SK-N-SH (cell line): ENCODE data around the gene KIF1A. TPM values are rescaled to one million over a fixed set of nuclear protein-coding genes. Genes with fewer than 3 reads are reported as not detected.

Source experiments
- CTCF ChIA-PET: fragments of 300-600, 350-600 bp; formaldehyde crosslinking; extraction: SDS; loops from one replicate; lab custom pipeline; 2021; lab: Yijun Ruan, JAX
- POLR2A ChIA-PET: fragments of 350-600 bp; sonication (Branson Sonifier 250); formaldehyde crosslinking; extraction: SDS; loops from one replicate; lab custom pipeline; 2020; ENCODE audit warnings: antibody characterized with exemption, inconsistent platforms; lab: Yijun Ruan, JAX
- DNase-seq: peaks from one replicate; pipeline ENCODE4 v3.0.0; 2012
- H2AFZ ChIP-seq: fragments of 200-600 bp; sonication (generic); 2 replicates; pipeline ENCODE4 v1.8.1; 2016; ENCODE audit warnings: antibody characterized with exemption, mild to moderate bottlenecking, low read depth
- H3F3A ChIP-seq: fragments of 200-600 bp; sonication (generic); replicated peaks from 2 replicates; pipeline ENCODE3; 2016; ENCODE audit warnings: antibody characterized with exemption, mild to moderate bottlenecking; ENCODE audit not compliant: insufficient read depth
- H3K27ac ChIP-seq, 2 experiments: fragments of 200-500 bp in 1 of 2; fragments of 200-600 bp in 1 of 2; sonication (Bioruptor generic) in 1 of 2; sonication (generic), shearing (Covaris generic) in 1 of 2; 2 replicates each; pipeline versions ENCODE4 v1.5.1 to v1.6.1; 2014 to 2016; ENCODE audit warnings: low read depth in 2 of 2, inconsistent platforms in 1 of 2, low read length in 1 of 2, mild to moderate bottlenecking in 1 of 2, mixed read lengths in 1 of 2
- H3K27me3 ChIP-seq: fragments of 200-600 bp; sonication (generic), shearing (Covaris generic); 2 replicates; pipeline ENCODE4 v1.6.1; 2016; ENCODE audit warnings: mixed run types; ENCODE audit not compliant: insufficient read depth
- H3K36me3 ChIP-seq, 2 experiments: fragments of 200-500 bp in 1 of 2; fragments of 200-600 bp in 1 of 2; sonication (Bioruptor generic) in 1 of 2; sonication (generic) in 1 of 2; replicated peaks in 1 of 2; 2 replicates each; pipeline versions ENCODE3 to v1.5.1; 2014 to 2016; ENCODE audit warnings: low read length in 1 of 2, mild to moderate bottlenecking in 1 of 2; ENCODE audit not compliant: insufficient read depth in 2 of 2, control insufficient read depth in 1 of 2
- H3K4me1 ChIP-seq, 2 experiments: fragments of 200-500 bp in 1 of 2; fragments of 200-600 bp in 1 of 2; sonication (Bioruptor generic) in 1 of 2; sonication (generic), shearing (Covaris generic) in 1 of 2; 2 replicates each; pipeline versions ENCODE4 v1.5.1 to v1.6.1; 2014 to 2016; ENCODE audit warnings: low read depth in 1 of 2, low read length in 1 of 2, mixed run types in 1 of 2; ENCODE audit not compliant: insufficient read depth in 2 of 2, control insufficient read depth in 1 of 2
- H3K4me2 ChIP-seq: fragments of 200-600 bp; sonication (generic), shearing (Covaris generic); 2 replicates; pipeline ENCODE4 v1.6.1; 2017; ENCODE audit warnings: mixed run types
- H3K4me3 ChIP-seq, 2 experiments: fragments of 200-500 bp in 1 of 2; fragments of 200-600 bp in 1 of 2; sonication (Bioruptor generic) in 1 of 2; sonication (generic), shearing (Covaris generic) in 1 of 2; 2 replicates each; pipeline versions ENCODE4 v1.5.1 to v1.8.1; 2014 to 2016; ENCODE audit warnings: low read depth in 2 of 2, inconsistent platforms in 1 of 2, low read length in 1 of 2, mild to moderate bottlenecking in 1 of 2, mixed read lengths in 1 of 2, moderate library complexity in 1 of 2
- H3K79me2 ChIP-seq: fragments of 200-600 bp; sonication (generic); 2 replicates; pipeline ENCODE4 v1.8.1; 2017; ENCODE audit warnings: mild to moderate bottlenecking; ENCODE audit not compliant: insufficient read depth
- H3K9ac ChIP-seq: fragments of 200-600 bp; sonication (generic); 2 replicates; pipeline ENCODE4 v1.6.1; 2017; ENCODE audit warnings: mixed run types
- H3K9me2 ChIP-seq: fragments of 200-600 bp; sonication (generic); 2 replicates; pipeline ENCODE4 v1.6.1; 2017; ENCODE audit warnings: mixed run types
- H3K9me3 ChIP-seq: fragments of 200-600 bp; sonication (generic); 2 replicates; pipeline ENCODE4 v1.6.1; 2017; ENCODE audit warnings: mixed run types, mild to moderate bottlenecking, moderate library complexity
- H4K20me1 ChIP-seq: fragments of 200-600 bp; sonication (generic); 2 replicates; pipeline ENCODE4 v1.6.1; 2017; ENCODE audit warnings: mild to moderate bottlenecking, mixed run types; ENCODE audit not compliant: insufficient read depth
- FOSL2 ChIP-seq: IDR thresholded peaks from 2 replicates; pipeline ENCODE4 v1.4.0; 2012; ENCODE audit warnings: low read depth, mild to moderate bottlenecking, moderate library complexity, borderline replicate concordance
- FOXM1 ChIP-seq: IDR thresholded peaks from 2 replicates; pipeline ENCODE4 v1.4.0; 2012; ENCODE audit warnings: low read depth, mild to moderate bottlenecking
- GABPA ChIP-seq: IDR thresholded peaks from 2 replicates; pipeline ENCODE4 v1.4.0; 2012; ENCODE audit warnings: low read depth, mild to moderate bottlenecking
- GATA2 ChIP-seq: sonication (generic); formaldehyde crosslinking; IDR thresholded peaks from 2 replicates; pipeline ENCODE4 v1.5.0; 2020; ENCODE audit warnings: mild to moderate bottlenecking, missing genetic modification reagents
- MEF2A ChIP-seq: IDR thresholded peaks from 2 replicates; pipeline ENCODE4 v1.4.0; 2012; ENCODE audit warnings: low read depth, borderline replicate concordance
- MXI1 ChIP-seq: IDR thresholded peaks from 2 replicates; pipeline ENCODE4 v1.6.1; 2012; ENCODE audit warnings: mild to moderate bottlenecking, low read depth, low read length, improper control_type of control experiment
- NFIC ChIP-seq: IDR thresholded peaks from 2 replicates; pipeline ENCODE4 v1.4.0; 2012; ENCODE audit warnings: borderline replicate concordance
- POLR2AphosphoS5 ChIP-seq: IDR thresholded peaks from 2 replicates; pipeline ENCODE4 v1.6.1; 2012; ENCODE audit warnings: low read depth, low read length
- RAD21 ChIP-seq: IDR thresholded peaks from 2 replicates; pipeline ENCODE4 v1.6.1; 2012; ENCODE audit warnings: mild to moderate bottlenecking, low read length
- RCOR1 ChIP-seq: fragments of 150-350 bp; IDR thresholded peaks from 2 replicates; pipeline ENCODE4 v1.6.1; 2017; ENCODE audit warnings: antibody characterized with exemption, low read length
- RXRA ChIP-seq: IDR thresholded peaks from 2 replicates; pipeline ENCODE4 v1.4.0; 2012; ENCODE audit warnings: low read depth, mild to moderate bottlenecking, borderline replicate concordance
- SMC3 ChIP-seq: IDR thresholded peaks from 2 replicates; pipeline ENCODE4 v1.6.1; 2012; ENCODE audit warnings: low read depth, low read length, improper control_type of control experiment
- TAF1 ChIP-seq: IDR thresholded peaks from 2 replicates; pipeline ENCODE4 v1.6.1; 2012; ENCODE audit warnings: low read depth, mild to moderate bottlenecking, low read length, moderate library complexity, borderline replicate concordance
- WGBS: methylation state at CpG from one replicate; pipeline ENCODE4 v1.1.6; 2017; ENCODE audit warnings: low lambda C conversion rate; 5-methylcytosine and 5-hydroxymethylcytosine counted together
- polyA plus RNA-seq, 3 experiments: library from polyadenylated mRNA; depleted of rRNA; stranded (reverse); fragments of >200 nt; gene quantifications; 2 replicates each; pipeline ENCODE4 v1.2.3, GENCODE V29; 2012
- TF ChIP-seq, protein P1 (sequence below): IDR thresholded peaks from 2 replicates; pipeline ENCODE4 v1.4.0; 2012; ENCODE audit warnings: low read depth, borderline replicate concordance
- TF ChIP-seq, protein P2 (sequence below): fragments of 150-350 bp; IDR thresholded peaks from 2 replicates; pipeline ENCODE4 v1.6.1; 2016; ENCODE audit warnings: mild to moderate bottlenecking, low read depth, low read length
- TF ChIP-seq, protein P3 (sequence below): IDR thresholded peaks from 2 replicates; pipeline ENCODE4; 2012
- TF ChIP-seq, protein P4 (sequence below): fragments of 150-350 bp; IDR thresholded peaks from 2 replicates; pipeline ENCODE4 v1.6.1; 2017; ENCODE audit warnings: antibody characterized with exemption, low read length, low read depth, borderline replicate concordance

The KIF1A gene
- polyA plus RNA-seq, 1 of the 3 experiments (the other 2 are of a cell fraction), result 0.21 TPM

DNA sequence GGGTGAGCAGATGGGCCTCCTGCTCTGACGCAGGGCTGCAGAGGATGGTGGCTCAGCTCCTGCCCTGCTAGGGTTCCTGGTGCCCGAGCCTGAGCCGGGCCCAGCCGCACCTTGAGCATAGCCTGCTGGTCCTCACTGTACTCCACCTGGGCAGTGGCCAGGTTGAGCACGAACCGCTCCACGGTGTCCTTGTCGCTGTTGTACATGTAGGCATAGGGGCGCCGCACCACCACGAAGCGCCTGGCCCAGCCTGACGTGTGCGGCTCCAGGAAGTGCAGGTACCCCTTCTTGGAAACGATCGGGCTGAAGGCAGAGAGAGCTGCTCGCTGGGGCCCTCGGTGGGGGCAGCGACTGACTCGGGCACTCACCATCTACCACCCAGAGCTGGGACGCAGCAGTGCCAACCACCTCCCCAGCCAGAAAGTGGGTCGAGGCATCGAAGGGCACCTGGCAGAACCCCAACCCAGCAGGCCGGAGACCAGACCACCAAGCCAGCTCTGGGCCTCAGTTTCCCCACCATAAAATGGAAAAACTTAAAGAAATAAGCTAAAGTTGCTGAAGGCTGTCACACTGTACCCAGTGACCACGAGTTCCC is 101.0 kb downstream of the KIF1A start:
- H3K27me3 ChIP-seq, result no peaks in the 10 kb centered on the region
- TF ChIP-seq, protein P1, sequence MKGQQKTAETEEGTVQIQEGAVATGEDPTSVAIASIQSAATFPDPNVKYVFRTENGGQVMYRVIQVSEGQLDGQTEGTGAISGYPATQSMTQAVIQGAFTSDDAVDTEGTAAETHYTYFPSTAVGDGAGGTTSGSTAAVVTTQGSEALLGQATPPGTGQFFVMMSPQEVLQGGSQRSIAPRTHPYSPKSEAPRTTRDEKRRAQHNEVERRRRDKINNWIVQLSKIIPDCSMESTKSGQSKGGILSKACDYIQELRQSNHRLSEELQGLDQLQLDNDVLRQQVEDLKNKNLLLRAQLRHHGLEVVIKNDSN, result no peak
- no peak for TF ChIP-seq GABPA
- TF ChIP-seq POLR2AphosphoS5, result no peak
- no peak for TF ChIP-seq SMC3
- TF ChIP-seq RXRA, result no peak
- TF ChIP-seq, protein P2, sequence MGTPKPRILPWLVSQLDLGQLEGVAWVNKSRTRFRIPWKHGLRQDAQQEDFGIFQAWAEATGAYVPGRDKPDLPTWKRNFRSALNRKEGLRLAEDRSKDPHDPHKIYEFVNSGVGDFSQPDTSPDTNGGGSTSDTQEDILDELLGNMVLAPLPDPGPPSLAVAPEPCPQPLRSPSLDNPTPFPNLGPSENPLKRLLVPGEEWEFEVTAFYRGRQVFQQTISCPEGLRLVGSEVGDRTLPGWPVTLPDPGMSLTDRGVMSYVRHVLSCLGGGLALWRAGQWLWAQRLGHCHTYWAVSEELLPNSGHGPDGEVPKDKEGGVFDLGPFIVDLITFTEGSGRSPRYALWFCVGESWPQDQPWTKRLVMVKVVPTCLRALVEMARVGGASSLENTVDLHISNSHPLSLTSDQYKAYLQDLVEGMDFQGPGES, result no peak
- no peak for TF ChIP-seq MEF2A
- TF ChIP-seq FOSL2, result no peak
- TF ChIP-seq, protein P3, sequence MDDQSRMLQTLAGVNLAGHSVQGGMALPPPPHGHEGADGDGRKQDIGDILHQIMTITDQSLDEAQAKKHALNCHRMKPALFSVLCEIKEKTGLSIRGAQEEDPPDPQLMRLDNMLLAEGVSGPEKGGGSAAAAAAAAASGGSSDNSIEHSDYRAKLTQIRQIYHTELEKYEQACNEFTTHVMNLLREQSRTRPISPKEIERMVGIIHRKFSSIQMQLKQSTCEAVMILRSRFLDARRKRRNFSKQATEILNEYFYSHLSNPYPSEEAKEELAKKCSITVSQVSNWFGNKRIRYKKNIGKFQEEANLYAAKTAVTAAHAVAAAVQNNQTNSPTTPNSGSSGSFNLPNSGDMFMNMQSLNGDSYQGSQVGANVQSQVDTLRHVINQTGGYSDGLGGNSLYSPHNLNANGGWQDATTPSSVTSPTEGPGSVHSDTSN, result no peak
- TF ChIP-seq NFIC, result no peak
- TF ChIP-seq, all 33 proteins: peak for 0
- Histone ChIP-seq H3K36me3 (no peaks in the 10 kb centered on the region), H3K4me2 (no peak overlapping the region), H3K4me1 (peaks cover 0 to 16% of the 10 kb centered on the region in 2 experiments; a peak in 1 of 4 replicates), H3F3A (no peaks in the 10 kb centered on the region), H3K9me2 (no peaks in the 10 kb centered on the region), H4K20me1 (no peaks in the 10 kb centered on the region), H2AFZ (no peak overlapping the region), H3K79me2 (no peaks in the 10 kb centered on the region), H3K9ac (no peak overlapping the region), H3K9me3 (no peaks in the 10 kb centered on the region), H3K27ac (no peak overlapping the region; a peak in 1 of 4 replicates), H3K4me3 (no peak overlapping the region)
- ChIA-PET CTCF (no interaction called here), POLR2A (no interaction called here)
- 64% methylated on average over 10 of the region's 25 CpGs for WGBS
- no peak for DNase-seq

DNA sequence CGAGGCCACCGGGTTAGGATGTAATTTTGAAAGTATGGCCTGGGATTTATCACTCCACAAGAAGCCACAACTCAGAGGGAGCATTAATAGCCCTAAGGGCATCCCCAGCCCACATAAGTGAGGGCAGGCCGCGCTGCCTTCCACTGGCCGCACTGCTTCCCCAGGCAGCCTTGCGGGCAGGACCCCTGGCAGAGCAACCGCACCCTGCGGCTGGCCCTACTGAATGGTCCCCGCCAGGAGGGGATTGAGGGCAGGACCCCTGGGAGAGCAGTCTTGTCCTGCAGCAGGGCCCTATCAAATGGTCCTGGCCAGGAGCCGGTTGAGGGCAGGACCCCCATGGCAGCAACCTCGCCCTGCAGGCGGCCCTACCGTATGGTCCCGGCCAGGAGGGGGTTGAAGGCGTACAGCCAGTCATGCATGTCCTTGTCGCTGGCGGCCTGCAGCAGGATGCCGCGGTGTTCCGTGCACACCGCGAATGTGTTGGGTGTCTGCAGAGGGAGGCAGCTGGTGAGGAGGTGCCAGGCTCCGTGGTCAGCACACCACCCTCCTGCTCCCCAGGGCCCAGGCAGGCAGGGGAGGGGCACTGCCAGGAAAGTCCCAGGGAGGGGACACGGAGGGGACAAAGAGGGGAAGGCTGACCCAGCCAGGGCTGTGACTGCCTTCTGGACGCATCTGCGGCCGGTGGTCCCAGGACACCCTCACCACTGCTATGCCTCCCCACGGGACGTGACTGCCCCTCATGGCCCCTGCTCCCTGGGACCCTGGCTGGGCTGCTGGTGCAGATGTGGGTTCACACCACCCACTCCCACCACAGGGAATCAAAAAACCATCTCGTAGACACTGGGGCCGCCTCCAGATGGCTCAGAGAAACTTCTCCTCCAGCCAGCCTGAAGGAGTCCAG is 102.1 kb downstream of the KIF1A start:
- no peaks in the 10 kb centered on the region for H3K27me3 ChIP-seq
- DNase-seq, result no peak
- ChIA-PET CTCF (no interaction called here), POLR2A (no interaction called here)
- H3K9me3 ChIP-seq, result no peaks in the 10 kb centered on the region
- no peak overlapping the region for H3K4me3 ChIP-seq
- H3K9me2 ChIP-seq, result no peaks in the 10 kb centered on the region
- no peaks in the 10 kb centered on the region for H4K20me1 ChIP-seq
- 76% methylated on average over 13 of the region's 31 CpGs for WGBS
- H3K4me2 ChIP-seq, result no peak overlapping the region
- H3K4me1 ChIP-seq, result peaks cover 0 to 19% of the 10 kb centered on the region in 2 experiments; a peak in 1 of 4 replicates
- H3K79me2 ChIP-seq, result no peaks in the 10 kb centered on the region
- H3K36me3 ChIP-seq, result no peaks in the 10 kb centered on the region
- no peak overlapping the region for H3K27ac ChIP-seq
- H3F3A ChIP-seq, result no peaks in the 10 kb centered on the region
- H2AFZ ChIP-seq, result no peak overlapping the region
- H3K9ac ChIP-seq, result no peak overlapping the region
- TF ChIP-seq GATA2 (CRISPR knock-in tag) (no peak), RAD21 (no peak), FOXM1 (no peak), RCOR1 (no peak), MXI1 (no peak), TAF1 (no peak), GABPA (no peak), MEF2A (no peak)
- TF ChIP-seq, protein P3, result no peak
- TF ChIP-seq, protein P4, sequence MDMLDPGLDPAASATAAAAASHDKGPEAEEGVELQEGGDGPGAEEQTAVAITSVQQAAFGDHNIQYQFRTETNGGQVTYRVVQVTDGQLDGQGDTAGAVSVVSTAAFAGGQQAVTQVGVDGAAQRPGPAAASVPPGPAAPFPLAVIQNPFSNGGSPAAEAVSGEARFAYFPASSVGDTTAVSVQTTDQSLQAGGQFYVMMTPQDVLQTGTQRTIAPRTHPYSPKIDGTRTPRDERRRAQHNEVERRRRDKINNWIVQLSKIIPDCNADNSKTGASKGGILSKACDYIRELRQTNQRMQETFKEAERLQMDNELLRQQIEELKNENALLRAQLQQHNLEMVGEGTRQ, result no peak
- TF ChIP-seq, protein P2, result no peak
- TF ChIP-seq, protein P1, result no peak
